NCI-H1694 (cell line): ENCODE results near the gene OR2B2.
"Not testable (repeated sequence)": the region's sequence is repeated elsewhere in the genome, so short reads cannot be mapped to it uniquely, and the experiment has no call there.

Experiments used
- DNase-seq: peaks from one replicate; lab custom pipeline; 2025; lab: John Stamatoyannopoulos, UW

The OR2B2 gene

DNA sequence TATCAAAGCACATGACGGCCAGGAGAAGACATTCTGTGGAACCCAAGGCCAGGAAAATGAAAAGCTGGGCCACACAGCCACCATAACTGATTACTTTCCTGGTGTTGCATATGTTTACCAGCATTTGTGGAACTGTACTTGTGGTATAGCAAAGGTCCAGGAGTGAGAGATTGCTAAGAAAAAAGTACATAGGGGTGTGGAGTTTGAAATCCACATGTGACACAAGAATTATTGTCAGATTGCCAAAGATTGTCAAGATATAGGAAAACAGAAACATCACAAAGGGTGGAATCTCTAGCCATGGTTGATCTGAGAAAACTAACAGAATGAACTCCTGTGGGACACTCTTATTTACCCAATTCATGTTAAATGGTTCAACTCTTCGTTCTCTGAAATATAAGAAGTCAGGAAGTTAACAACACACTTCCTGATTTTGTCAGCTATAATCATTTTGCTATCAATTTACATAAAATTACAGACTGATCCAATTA is at the start of gene OR2B2:
OR2B2 (minus strand) TSS at position 441 of the 491 bp plus-strand sequence; CDS start at position 364, 77 bp downstream.
- no peak for DNase-seq

DNA sequence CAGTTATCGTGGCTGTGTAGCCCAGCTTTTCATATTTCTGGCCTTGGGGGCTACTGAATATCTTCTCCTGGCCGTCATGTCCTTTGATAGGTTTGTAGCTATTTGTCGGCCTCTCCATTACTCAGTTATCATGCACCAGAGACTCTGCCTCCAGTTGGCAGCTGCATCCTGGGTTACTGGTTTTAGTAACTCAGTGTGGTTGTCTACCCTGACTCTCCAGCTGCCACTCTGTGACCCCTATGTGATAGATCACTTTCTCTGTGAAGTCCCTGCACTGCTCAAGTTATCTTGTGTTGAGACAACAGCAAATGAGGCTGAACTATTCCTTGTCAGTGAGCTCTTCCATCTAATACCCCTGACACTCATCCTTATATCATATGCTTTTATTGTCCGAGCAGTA is 45.3 kb upstream of the OR2B2 start:
- no peak for DNase-seq

DNA sequence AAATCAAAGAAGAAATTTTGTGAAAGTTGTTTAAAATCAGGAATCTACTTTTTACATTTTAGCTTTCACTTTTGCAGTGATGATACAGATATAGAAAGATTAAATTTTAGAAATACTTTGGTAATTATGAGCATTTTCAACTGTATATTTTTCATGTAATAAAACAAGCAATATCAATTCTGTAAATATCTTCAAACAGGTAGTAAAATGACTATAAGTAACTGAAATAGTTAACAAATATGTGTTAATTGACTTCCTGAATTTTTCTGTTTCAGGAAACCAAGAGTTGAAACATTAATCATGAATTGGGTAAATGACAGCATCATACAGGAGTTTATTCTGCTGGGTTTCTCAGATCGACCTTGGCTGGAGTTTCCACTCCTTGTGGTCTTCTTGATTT is 44.7 kb upstream of the OR2B2 start, which contains the start of gene OR2B6:
OR2B6 (plus strand) TSS at position 301 of the 400 bp plus-strand sequence; CDS start at position 301, 0 bp downstream.
- no peak for DNase-seq

DNA sequence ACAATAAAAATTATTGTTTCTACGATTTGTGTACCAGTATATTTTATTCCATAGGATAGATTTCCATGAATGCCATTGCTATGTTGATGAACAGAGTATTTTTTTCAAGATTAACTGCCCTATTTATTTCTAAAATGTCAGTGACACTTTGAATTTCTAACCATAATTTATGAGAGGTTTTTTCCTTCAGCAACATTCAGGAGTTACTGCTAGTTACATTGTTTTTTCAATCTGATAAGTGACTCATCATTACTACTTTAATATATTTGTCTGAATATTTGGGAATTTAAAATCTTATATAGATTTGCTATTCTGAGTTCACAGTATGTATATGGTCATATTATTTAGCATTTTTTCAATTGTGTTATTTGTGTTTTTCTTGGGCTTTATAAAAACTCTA is 38.8 kb upstream of the OR2B2 start:
- no peak for DNase-seq

DNA sequence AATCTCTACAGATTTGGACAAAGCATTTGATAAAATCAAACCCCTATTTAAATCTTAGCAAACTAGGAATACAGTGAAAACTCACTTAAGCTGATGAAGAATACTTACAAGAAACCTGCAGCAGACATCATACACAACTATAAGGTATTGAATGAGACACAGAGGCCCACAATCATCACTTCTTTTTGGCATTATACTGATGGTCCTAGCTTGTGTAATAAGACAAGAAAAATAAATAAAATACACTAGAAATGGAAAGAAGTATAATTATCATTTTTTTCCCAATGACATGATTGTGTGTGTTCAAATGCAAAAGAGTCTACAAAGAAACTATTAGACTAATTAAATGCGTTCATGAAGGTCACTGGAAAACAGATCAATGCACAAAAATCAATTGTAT is 36.0 kb upstream of the OR2B2 start:
- no peak for DNase-seq

DNA sequence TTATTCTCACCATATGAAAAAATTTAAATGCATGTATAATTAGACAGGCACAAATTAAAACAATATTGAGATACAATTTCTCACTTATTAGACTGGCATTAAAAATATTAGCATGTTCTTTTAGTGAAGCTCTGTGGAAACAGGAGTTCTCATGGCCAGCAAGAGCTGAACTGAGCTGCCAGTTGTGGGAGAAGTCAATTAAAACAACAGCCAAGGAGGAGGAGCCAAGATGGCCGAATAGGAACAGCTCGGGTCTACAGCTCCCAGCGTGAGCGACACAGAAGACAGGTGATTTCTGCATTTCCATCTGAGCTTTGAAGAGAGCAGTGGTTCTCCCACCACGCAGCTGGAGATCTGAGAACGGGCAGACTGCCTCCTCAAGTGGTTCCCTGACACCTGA is 30.9 kb upstream of the OR2B2 start:
- not testable (repeated sequence) for DNase-seq

DNA sequence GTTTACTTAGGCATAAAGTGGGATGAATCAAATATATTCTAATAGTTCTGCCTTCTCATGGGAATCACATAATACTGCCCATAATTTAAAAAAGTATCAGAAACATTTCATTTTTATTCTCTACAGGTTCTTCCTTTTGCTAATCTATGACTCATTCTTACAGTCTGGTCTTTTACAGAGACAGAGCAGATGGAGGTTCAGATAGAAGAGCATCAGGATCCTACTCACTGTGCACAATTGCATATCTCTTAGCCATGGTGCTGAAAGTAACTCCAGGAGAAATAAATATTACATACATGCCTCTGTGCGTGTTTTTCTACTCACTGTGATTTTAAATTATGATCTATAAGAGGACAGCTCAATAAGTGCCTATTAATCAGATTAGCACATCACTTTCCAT is 28.6 kb upstream of the OR2B2 start:
- DNase-seq: no peak

DNA sequence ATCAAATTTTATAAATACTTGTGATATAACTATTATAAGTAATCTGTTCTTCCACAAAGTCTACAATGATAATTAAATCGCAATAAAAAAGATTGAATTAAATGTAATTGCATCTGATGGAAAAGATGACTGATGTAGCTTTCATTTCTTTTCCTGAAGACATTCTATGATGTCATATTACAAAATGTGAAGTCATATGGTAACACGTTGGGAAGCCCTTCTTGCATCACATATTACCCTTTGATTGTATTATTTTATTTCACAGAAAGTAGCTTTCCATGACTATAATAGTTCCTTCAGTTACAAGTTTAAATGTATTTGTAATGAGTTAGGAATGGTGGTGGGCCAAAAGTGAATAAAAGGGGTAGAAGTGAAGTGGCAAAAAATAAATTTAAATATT is 19.0 kb upstream of the OR2B2 start:
- no peak for DNase-seq

DNA sequence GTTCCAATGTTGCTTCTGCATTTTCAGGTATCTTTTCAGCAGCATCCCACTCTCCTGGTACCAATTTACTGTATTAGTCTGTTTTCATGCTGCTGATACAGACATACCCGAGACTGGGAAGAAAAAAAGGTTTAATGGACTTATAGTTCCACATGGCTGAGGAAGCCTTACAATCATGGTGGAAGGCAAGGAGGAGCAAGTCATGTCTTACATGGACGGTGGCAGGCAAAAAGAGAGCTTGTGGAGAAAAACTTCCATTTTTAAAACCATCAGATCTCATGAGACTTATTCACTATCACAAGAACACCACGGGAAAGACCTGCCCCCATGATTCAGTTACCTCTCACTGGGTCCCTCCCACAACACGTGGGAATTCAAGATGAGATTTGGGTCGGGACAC is 17.7 kb upstream of the OR2B2 start:
- DNase-seq: not testable (repeated sequence)

DNA sequence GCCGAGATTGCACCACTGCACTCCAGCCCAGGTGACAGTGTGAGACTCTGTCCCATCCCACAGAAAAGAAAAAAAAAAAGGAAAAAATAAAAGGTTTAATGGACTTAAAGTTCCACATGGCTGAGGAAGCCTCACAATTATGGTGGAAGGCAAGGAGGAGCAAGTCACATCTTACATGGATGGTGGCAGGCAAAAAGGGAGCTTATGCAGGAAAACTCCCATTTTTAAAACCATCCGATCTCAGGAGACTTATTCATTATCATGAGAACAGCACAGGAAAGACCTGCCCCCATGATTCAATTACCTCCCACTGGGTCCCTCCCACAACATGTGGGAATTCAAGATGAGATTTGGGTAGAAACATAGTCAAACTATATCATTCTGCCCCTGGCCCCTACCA is 15.8 kb upstream of the OR2B2 start:
- DNase-seq: not testable (repeated sequence)

DNA sequence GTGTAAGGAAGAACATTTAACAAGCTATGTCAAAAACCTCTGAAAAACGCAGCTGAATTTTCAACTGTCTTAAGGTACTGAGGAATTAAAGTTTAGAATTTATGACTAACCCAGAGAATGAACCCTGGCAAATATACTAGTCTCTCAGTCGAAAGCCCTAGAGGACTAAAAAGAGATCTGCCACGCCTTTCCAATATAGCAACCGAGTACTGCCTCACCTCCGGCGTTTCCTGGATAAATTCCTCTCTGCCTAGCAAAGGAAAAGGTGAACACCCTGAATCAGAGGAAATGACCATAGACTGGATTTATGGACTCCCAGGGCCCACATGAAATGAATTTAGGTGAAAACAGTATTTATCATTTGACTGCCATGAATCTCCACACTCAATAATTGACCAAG is 12.0 kb upstream of the OR2B2 start:
- no peak for DNase-seq

DNA sequence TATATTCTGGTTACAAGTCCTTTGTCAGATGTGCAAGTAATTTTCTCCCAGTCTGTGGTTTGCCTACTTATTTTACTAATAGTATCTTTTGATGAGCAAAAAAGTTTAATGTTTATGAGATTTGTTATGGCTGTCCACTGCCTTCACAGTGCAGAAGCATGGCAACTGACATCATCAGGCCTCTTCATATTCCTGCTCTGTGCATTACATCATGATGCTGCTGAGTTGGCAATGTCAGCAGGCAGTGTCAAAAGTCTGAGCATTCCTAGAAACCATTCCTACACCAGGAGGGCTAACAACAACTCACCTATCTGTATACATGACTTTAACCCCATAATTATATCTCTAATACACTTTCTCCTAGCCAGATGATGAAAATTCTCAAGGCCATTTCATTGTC is 10.8 kb upstream of the OR2B2 start:
- no peak for DNase-seq

DNA sequence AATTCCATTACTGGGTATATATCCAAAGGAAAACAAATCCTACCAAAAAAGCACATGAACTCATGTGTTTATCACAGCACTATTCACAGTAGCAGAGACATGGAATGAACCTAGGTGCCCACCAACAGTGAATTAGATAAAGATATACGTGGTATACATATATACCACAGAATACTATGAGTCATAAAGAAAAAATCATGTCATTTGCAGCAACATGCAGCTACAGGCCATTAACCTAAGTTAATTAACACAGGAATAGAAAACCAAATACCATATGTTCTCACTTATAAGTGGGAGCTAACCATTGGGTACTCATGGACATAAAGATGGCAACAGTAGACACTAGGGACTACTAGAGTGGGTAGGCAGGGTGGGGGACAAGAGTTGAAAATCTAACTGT is 4.2 kb downstream of the OR2B2 start:
- no peak for DNase-seq

DNA sequence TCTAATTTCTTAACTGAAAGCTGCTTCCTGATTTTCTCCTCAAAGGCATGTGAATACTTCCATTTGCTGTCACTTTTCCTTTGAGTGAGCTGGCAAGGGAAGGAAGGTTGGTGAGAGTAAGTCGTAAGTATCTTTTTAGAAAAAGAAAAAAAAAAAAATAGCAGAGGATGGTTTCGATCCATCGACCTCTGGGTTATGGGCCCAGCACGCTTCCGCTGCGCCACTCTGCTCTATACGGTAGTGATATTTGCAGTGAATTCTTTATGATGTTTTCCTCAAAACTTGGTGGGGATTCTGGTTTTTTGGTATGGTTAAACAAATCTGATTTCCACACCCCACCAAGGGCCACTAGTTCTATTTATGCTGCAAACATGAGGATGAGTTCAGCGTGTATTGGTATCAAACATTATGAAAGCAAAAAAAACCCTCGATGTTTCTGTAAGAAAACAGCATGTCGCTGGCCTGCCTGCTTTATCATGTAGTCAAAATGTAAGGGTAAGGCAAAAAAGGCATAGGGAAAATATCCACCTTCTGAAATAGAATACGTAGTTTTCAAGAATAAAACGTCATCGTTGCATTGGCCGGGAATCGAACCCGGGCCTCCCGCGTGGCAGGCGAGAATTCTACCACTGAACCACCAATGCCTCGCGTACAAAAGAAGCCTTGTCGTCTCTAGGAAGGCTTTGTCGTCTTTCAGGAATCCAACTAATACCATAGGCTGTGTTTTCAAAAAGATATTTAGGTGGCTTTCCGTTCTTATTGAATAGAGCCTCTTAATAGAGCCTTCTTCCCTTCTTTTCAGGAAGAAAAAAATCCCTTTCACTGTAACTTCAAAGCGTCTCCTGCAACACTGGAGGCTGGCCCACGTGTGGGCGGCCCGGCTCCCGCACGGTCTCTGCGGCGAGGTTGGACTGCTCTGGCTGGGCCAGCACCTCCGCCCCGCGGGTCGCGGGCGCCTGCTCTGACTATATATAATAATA is 9.6 kb downstream of the OR2B2 start:
- DNase-seq: peak; percentile 84

DNA sequence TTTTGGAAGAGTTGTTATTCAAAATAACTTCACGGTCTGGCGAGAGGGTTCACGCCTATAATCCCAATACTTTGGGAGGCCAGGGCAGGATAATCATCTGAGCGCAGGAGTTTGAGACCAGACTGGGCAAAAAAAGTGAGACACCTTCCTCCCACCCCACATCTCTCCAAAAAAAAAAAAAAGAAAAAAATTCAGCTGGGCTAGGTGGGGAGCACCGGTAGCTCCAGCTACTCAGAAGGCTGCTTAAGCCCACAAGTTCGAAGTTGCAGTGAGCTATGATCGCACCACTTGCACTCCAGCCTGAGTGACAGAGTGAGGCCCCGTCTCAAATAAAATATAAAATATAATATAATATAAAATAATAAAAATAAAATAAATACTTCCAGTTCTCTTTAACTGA is 10.4 kb downstream of the OR2B2 start:
- DNase-seq: no peak

DNA sequence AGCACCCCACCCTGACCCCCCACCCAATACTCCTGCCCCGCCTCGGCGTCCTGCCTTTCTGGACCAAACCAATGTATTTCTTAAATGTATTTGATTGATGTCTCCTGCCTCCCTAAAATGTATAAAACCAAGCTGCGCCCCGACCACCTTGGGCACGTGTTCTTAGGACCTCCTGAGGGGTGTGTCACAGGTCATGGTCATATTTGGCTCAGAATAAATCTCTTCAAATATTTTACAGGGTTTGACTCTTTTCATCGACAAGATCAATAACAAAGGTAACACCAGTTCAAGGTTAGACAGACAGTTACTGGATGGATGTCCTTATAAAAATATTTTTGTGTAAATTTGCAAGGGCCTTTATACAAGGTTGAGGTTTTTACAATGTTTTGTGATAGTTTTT is 12.0 kb downstream of the OR2B2 start:
- not testable (repeated sequence) for DNase-seq

DNA sequence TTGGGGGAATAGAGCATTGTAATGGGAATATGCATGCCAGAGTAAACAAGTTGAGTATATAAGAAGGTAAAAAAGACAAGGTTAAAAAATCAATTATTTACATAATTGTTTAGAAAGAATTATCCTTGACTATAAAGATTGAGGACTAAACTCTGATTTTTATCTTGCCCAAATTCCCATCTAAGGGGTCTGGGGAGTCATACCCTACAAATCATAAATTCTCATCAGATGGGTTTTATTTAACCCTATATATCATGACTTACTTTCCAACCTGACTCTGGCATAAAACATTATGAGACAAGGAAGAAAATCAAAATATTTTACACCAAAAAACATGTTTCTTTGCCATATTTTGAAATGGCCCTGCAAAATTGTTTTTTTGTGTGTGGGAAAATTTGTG is 12.7 kb downstream of the OR2B2 start:
- no peak for DNase-seq

DNA sequence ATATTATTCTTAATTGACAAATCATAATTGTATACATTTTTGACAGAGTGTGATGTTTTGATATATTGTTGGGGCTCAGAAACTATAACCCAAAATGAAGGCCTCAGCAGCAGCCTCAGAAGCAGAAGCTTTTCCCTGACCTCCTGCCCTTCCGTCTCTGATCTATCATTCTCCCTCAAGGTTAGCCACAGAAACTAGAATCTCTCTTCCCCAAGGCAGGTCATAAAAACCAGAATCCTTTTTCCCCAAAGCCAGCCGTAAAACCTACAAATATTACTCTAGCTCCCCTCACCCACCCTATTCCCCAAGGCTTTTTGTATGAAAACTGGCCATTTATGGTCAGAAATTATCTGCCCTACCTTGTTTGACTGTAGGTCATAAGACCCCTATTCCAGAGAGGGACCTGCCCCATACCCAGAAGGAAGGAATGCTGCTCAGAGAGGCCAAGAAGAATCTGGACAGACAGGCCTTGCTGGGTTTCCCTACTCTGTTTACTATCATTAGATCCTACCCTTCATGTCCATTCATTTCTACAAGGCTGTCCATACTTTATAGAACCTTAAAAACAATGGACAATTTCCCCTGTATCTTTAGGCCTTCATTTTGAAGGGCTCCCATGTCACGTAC is 14.5 kb downstream of the OR2B2 start:
- no peak for DNase-seq

DNA sequence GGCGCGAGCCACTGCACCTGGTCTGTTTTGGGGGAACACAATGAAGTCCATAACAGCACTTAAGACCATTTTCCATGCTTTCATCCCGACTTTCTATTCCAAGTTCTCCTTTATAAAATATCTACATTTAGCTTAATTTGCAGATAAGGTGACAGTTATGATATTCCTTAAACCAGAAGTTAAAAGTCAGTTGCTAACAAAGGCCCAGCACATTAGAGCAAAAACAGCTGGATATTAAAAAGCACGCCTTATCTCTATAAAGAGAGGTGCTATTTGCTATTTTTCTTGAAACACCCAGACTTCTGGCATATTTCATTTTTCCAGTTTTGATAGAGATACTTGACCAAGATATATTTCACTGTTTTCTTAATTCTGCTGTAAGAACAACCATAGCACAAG is 15.8 kb downstream of the OR2B2 start:
- DNase-seq: no peak

DNA sequence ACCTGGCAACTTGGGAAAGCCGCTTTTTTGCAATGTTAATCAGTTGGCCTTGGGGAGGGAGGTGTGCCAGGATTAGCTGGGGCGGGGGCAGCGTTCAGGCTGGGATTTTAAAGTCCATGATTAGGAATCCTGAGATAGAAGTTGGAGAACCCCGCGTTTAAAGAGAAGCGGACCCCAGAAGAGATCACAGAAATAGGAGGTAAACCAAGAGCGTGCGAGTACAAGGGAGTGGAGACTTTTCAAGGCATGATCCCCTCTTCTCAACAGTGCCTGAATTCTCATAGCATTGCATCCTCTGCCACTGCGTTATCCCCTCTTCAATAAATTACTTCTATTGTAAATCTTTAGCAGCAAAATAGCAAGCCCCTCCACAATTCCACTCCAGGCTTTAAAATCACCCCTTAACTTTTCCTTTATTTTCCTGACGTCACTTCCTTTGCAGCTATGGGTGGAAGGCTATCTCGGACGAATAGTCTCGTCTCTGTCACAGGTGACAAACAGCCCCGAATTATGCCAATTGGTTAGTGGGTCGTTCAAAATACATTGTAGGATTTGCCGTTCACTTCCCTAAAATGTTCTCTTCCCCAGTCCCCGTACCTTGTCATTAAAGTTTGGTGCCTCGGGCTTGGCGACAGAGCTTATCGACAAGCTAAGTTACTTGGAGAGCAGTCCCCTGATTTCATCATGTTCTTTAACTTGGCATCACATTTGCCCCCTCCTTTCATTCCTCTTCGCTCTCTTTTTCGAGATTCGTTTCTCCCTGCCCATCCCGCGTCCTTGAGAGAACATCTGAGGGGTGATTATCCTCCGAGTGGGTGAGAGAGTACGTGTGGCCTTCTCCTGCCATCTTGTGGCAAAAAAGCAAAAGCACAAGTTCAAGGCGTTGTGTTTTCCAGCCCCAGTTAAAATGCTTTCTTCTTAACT is 17.1 kb downstream of the OR2B2 start:
- peak; percentile 38 for DNase-seq

DNA sequence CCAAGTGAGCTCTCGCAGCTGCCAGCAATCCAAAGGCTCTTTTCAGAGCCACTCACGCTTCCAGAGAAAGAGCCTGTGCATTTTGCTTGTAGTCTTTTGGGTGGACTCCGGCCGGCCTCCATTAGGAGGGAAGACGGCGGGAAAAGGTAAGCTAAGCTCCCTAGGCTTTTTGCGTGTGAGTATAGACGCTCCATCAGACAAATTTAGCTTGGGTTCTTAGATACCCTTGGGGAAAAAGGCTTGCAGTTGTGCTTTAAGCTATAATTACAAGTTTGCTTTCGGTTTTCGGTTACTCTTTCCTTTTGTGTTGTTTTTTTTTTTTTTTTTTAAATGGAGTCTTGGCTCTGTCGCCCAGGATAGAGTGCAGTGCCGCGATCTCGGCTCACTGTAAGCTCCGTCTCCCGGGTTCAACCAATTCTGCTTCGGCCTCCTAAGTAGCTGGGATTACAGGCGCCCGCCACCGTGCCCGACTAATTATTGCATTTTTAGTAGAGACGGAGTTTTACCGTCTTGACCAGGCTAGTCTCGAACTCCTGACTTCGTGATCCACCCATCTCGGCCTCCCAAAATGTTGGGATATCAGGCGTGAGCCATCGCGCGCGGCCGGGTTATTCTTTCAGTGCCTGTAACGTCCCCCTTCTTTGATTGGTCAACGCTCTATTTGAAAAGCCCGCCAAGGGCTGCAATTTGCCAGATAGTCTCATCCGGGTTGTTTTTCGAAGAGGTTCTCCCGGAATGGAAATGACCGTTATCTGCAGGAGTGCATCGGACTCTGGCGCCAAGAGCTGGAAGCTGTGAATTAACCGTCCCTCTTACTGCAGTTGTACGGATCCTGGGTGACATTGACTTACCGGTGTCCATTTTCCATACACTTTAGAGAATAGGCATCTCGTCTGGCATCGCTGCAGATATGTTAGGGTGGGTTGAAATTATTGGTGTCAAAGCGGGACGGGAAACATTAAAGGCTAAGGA is 18.1 kb downstream of the OR2B2 start:
- DNase-seq: peak; percentile 76
